ENCODE results near the gene BUB3. TPM values are rescaled to one million over a fixed set of nuclear protein-coding genes. Genes with fewer than 3 reads are reported as not detected.
"Not testable (repeated sequence)": the region's sequence is repeated elsewhere in the genome, so short reads cannot be mapped to it uniquely, and the experiment has no call there.

BUB3 gene
- total RNA-seq, 1 experiment from 2014 or later: 276 TPM

- DNase-seq (ENCODE audit: low read depth): no peak
Observed at GRCh38 chr10:123153486-123154091, 613 bp upstream of the BUB3 start.

- peak; percentile 56 for DNase-seq (ENCODE audit: low read depth)
Observed at GRCh38 chr10:123154711-123155505, 706 bp downstream of the BUB3 start.

GRCh38 chr10:123156078-123156477 is 1.9 kb downstream of the BUB3 start:
- peak; percentile 24 for DNase-seq (ENCODE audit: low read depth)

- peak; percentile 65 for DNase-seq (ENCODE audit: low read depth)
Observed at GRCh38 chr10:123157210-123157609, 3.0 kb downstream of the BUB3 start.

GRCh38 chr10:123158682-123159081 is 4.5 kb downstream of the BUB3 start:
- DNase-seq (ENCODE audit: low read depth): no peak

GRCh38 chr10:123160311-123160980 is 6.2 kb downstream of the BUB3 start:
- DNase-seq (ENCODE audit: low read depth): no peak

- DNase-seq (ENCODE audit: low read depth): no peak
Observed at GRCh38 chr10:123164319-123164718, 10.1 kb downstream of the BUB3 start.

- no peak for DNase-seq (ENCODE audit: low read depth)
Observed at GRCh38 chr10:123165445-123166072, 11.4 kb downstream of the BUB3 start.

- no peak for DNase-seq (ENCODE audit: low read depth)
Observed at GRCh38 chr10:123166618-123167017, 12.4 kb downstream of the BUB3 start.

GRCh38 chr10:123170961-123171360 is 16.8 kb downstream of the BUB3 start:
- DNase-seq (ENCODE audit: low read depth): no peak

GRCh38 chr10:123171616-123172015 is 17.4 kb downstream of the BUB3 start:
- DNase-seq (ENCODE audit: low read depth): not testable (repeated sequence)

GRCh38 chr10:123175389-123176387 is 21.5 kb downstream of the BUB3 start:
- DNase-seq (ENCODE audit: low read depth): no peak

- not testable (repeated sequence) for DNase-seq (ENCODE audit: low read depth)
Observed at GRCh38 chr10:123178390-123178789, 24.2 kb downstream of the BUB3 start.

- DNase-seq (ENCODE audit: low read depth): no peak
Observed at GRCh38 chr10:123180101-123181090, 26.2 kb downstream of the BUB3 start.

- DNase-seq (ENCODE audit: low read depth): no peak
Observed at GRCh38 chr10:123183724-123184123, 29.5 kb downstream of the BUB3 start.

- no peak for DNase-seq (ENCODE audit: low read depth)
Observed at GRCh38 chr10:123187781-123188180, 33.6 kb downstream of the BUB3 start.

- no peak for DNase-seq (ENCODE audit: low read depth)
Observed at GRCh38 chr10:123191886-123192285, 37.7 kb downstream of the BUB3 start.

- no peak for DNase-seq (ENCODE audit: low read depth)
Observed at GRCh38 chr10:123194056-123194455, 39.9 kb downstream of the BUB3 start.

GRCh38 chr10:123200531-123200930 is 46.3 kb downstream of the BUB3 start:
- no peak for DNase-seq (ENCODE audit: low read depth)

- no peak for DNase-seq (ENCODE audit: low read depth)
Observed at GRCh38 chr10:123202506-123202905, 48.3 kb downstream of the BUB3 start.
